ENCODE measurements around the gene NCKAP5.

NCKAP5 gene

GRCh38 chr2:133605766-133606137 is 37.5 kb upstream of the NCKAP5 start:
- H3K4me3 ChIP-seq (ENCODE audit: low read depth, low read length), result no peak overlapping the region
- no peak for TF ChIP-seq CTCF (IDR thresholded peaks at IDR 0.05; ENCODE audit: low read depth, low read length)
- TF ChIP-seq MAX (IDR thresholded peaks at IDR 0.05; ENCODE audit: low read depth, low read length), result no peak
- TF ChIP-seq MYC (IDR thresholded peaks at IDR 0.05; ENCODE audit: low read depth, low read length), result no peak
- TF ChIP-seq POLR2A (IDR thresholded peaks at IDR 0.05; ENCODE audit: extremely low read depth, insufficient read length), result no peak
- no peak for DNase-seq (ENCODE audit: low read depth)

GRCh38 chr2:133605011-133605765 is 36.9 kb upstream of the NCKAP5 start:
- TF ChIP-seq MAX (IDR thresholded peaks at IDR 0.05; ENCODE audit: low read depth, low read length) (no peak), CTCF (IDR thresholded peaks at IDR 0.05; ENCODE audit: low read depth, low read length) (no peak), MYC (IDR thresholded peaks at IDR 0.05; ENCODE audit: low read depth, low read length) (no peak), POLR2A (IDR thresholded peaks at IDR 0.05; ENCODE audit: extremely low read depth, insufficient read length) (no peak)
- no peak overlapping the region for H3K4me3 ChIP-seq (ENCODE audit: low read depth, low read length)
- DNase-seq (ENCODE audit: low read depth), result no peak

GRCh38 chr2:133603109-133603508 is 34.8 kb upstream of the NCKAP5 start:
- H3K4me3 ChIP-seq (ENCODE audit: low read depth, low read length), result no peak overlapping the region
- no peak for TF ChIP-seq POLR2A (IDR thresholded peaks at IDR 0.05; ENCODE audit: extremely low read depth, insufficient read length)
- TF ChIP-seq CTCF (IDR thresholded peaks at IDR 0.05; ENCODE audit: low read depth, low read length), result no peak
- no peak for DNase-seq (ENCODE audit: low read depth)

GRCh38 chr2:133602538-133602937 is 34.3 kb upstream of the NCKAP5 start:
- DNase-seq (ENCODE audit: low read depth), result no peak
- no peak for TF ChIP-seq MAX (IDR thresholded peaks at IDR 0.05; ENCODE audit: low read depth, low read length)
- no peak for TF ChIP-seq CTCF (IDR thresholded peaks at IDR 0.05; ENCODE audit: low read depth, low read length)
- TF ChIP-seq MYC (IDR thresholded peaks at IDR 0.05; ENCODE audit: low read depth, low read length), result no peak
- no peak for TF ChIP-seq POLR2A (IDR thresholded peaks at IDR 0.05; ENCODE audit: extremely low read depth, insufficient read length)
- no peak overlapping the region for H3K4me3 ChIP-seq (ENCODE audit: low read depth, low read length)

GRCh38 chr2:133600266-133600928 is 32.1 kb upstream of the NCKAP5 start:
- no peak overlapping the region for H3K4me3 ChIP-seq (ENCODE audit: low read depth, low read length)
- DNase-seq (ENCODE audit: low read depth), result no peak
- TF ChIP-seq CTCF (IDR thresholded peaks at IDR 0.05; ENCODE audit: low read depth, low read length) (no peak), POLR2A (IDR thresholded peaks at IDR 0.05; ENCODE audit: extremely low read depth, insufficient read length) (no peak), MYC (IDR thresholded peaks at IDR 0.05; ENCODE audit: low read depth, low read length) (no peak), MAX (IDR thresholded peaks at IDR 0.05; ENCODE audit: low read depth, low read length) (no peak)

All from NB4 (cell line).